Measurements from ENCODE around the gene ACACA.

- TF ChIP-seq POLR2AphosphoS5 (IDR thresholded peaks at IDR 0.05; ENCODE audit: low read depth, low read length) (no peak), POLR2A (IDR thresholded peaks at IDR 0.05; ENCODE audit: low read depth, low read length) (no peak)
Observed at GRCh38 chr17:37101306-37101705, 305.3 kb downstream of the ACACA start.

Data from GM12892 (cell line).